Limb (tissue), 2 donors: ENCODE measurements around the gene TMEM11.
"Not testable (repeated sequence)": the region's sequence is repeated elsewhere in the genome, so short reads cannot be mapped to it uniquely, and the experiment has no call there.

Experiments
- DNase-seq, 2 donors: peaks; one replicate each; pipeline ENCODE4 v3.0.0-alpha.2; 2016; ENCODE audit errors: extremely low spot score in 2 of 2

The TMEM11 gene

DNA sequence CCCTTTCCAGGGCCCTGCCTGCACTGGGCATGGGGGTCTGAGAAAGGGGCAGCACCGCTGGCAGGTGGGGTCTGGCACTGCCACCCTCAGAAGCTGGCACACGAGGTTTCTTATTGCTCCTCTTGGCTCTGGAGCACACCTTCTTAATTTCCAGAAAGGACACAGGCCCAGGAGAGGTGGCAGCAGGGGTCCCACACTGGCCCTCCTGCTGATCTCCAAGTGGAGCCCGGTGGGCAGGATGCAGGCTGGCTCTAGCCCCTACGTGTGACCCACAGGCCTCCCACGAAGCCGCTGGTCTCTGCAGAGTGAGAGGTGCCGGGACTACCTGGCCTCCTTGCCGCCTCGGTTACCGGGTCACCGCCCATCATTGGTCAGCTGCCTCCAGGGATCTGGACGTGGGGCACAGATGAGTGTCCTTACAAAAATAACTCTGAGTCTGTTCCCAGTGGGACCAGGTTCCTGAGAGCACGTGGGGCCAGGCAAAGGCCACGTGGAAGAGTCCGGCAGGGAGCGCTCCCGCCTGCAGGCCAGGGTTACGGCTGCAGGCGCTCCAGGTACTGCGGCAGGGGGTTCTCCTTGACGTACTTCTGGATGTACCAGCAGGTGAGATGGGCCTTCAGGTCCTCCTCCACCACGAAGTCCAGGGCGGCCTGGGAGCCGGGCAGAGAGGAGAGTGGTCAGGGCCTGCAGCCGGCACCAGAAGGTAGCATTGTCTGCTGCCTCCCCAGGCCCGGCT lies 29.0 kb upstream of the TMEM11 start:
- no peak for DNase-seq

- DNase-seq = no peak
Observed at GRCh38 chr17:21242026-21242697, 28.2 kb upstream of the TMEM11 start.

DNA sequence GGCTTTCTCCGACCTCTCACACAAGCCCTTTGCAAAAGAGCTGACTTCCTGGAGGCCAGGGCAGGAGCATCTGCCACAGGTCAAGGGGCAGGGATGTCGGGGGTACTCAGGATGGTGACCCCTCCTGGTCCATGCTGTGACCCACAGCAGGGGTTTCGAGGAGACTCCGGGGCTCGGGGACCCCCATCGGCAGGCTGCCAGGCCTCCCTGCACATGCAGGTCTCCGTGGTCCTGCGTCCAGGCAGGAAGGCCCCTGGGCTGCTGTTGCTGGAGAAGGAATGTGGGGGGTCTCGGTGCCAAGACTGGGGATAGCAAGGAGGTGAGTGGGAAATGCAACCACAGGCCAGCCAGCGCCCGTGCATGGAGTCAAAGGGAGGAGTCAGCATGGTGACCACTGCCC lies 27.6 kb upstream of the TMEM11 start:
- no peak for DNase-seq

GRCh38 chr17:21240369-21241055 lies 26.6 kb upstream of the TMEM11 start:
- DNase-seq = no peak

DNA sequence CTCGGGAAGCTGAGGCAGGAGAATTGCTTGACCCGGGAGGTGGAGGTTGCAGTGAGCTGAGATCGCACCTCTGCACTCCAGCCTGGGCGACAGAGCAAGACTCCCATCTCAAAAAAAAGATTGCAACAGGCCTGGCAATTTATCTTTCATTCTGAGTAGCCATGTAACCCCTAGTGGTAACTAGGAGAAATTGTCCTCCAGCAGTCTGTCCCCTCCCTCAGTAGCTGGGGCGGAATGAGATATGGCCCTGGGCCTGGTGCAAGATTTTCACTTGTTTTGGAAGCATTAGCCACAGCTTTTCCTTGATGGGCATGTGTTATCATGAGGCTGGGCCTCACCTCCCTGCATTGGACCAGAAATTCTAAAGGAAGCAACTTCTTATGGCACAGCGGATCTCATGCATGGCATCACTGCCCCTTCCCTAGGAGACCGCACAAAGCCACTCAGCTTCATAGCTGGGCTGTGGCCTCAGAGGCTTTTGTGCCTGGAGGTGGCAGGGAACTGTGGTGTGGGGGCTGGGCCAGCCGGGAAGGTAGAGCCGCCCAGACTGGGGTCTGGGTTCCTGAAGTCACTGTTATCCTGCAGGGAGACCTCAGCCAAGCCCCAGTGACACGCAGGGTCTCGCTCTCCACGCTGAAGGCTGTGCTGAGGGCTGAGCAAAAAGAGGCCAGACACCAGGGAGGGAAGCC lies 25.9 kb upstream of the TMEM11 start:
- no peak for DNase-seq

- no peak for DNase-seq
Observed at GRCh38 chr17:21235921-21236320, 22.0 kb upstream of the TMEM11 start.

DNA sequence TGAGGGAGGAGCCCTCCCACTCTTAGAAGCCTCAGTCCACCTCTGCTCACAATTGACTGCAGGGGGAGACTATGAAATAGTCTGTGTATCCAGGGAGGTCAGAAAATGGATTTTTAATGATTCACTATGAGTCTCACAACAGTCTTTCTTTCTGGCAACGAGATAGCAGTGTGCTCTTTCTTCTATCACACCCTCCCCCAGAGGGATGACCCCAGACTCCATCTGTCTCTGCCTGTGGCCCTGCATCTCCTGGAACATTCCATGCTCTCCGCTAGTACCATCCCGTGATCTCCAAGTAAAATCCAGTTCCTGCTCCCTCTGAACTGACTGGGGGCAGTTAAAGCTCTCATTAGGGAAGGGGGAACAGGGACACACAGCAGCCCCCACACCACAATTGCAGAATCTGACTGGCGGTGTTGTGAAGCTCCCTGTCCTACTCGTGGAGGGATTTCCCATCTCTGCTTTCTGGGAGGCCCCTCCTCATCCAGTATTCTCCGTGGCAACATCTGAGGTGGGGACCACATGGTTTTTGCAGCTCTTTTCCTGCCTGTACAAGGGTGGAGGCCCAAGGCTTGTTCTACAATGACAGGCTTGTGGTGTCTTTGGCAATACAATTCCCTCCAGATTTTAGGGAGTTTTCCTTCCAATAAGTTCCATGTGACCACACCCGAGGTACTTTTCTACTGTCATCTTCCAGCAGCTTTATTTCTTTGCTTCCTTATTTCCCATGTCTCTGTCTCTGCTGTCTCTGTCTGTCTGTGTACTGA lies 19.8 kb upstream of the TMEM11 start:
- no peak for DNase-seq

DNA sequence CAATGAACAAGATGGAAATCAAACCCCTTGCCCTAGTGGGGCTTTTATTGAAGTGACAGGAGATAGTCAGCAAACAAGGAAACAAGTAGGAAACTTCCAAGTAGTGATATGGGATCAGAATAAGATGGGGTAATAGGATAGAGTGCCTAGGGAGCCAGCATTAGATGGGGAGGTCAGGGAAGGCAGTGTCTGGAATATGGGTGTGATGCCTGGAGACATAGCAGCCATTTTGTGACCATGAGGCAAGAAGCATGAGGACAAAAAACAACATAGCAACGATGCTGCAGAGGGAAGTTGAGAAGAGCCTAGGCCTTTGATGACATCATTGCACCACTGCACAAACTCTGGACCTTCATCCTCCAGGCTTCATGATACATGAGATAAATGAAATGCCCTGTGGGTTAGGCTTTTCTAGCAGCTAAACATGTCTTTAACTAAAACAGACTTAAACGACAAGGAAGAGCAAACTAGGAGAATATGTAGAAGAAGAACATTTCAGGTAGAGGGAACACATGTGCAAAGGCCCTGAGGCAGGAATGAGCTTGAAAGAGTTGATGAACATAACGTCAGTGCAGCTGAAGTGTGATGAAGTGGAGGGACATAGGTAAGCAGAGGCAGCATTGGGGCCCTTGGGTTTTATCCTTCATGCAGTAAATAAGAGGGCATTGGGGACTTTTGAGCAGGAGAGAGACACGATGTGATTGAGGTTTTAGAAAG lies 18.2 kb upstream of the TMEM11 start:
- DNase-seq = no peak

DNA sequence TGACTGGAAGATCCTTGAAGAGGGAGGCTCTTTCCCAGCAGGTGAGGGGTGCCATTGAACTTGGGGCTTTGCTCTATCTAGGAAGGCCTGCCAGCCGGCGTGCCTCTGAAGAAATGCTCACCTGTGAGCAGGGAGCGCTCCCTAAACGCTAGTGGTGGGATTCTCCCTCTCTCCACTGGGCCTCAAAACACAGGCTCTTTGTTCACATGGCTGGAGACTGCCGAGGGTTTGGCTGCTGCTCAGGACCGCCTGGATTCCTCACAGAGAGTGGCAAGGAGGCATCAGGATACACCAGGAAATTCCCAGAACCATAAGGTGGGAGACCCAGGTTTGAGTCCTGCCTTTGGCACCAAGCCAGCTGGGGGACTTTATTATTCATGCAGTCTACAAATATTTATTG lies 17.6 kb upstream of the TMEM11 start:
- no peak for DNase-seq

GRCh38 chr17:21228845-21229244 lies 14.9 kb upstream of the TMEM11 start:
- no peak for DNase-seq

- DNase-seq = no peak
Observed at GRCh38 chr17:21228111-21228510, 14.2 kb upstream of the TMEM11 start.

DNA sequence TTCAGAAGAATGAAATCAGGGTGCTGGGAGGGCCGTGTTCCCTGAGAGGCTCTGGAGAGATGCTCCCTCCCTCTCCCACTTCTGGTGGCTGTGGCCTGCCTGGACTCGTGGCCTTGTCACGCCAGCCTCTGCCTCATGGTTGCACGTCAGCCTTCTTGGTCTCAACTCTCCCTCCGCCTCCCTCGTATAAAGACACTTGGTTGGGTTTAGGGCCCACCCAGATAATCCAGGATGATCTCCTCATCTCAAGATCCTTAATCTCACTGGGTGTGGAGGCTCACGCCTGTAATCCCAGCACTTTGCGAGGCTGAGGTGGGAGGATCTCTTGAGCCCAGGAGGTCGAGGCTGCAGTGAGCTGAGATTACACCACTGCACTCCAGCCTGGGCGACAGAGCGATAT lies 13.3 kb upstream of the TMEM11 start:
- not testable (repeated sequence) for DNase-seq

- no peak for DNase-seq
Observed at GRCh38 chr17:21223086-21223485, 9.1 kb upstream of the TMEM11 start.

DNA sequence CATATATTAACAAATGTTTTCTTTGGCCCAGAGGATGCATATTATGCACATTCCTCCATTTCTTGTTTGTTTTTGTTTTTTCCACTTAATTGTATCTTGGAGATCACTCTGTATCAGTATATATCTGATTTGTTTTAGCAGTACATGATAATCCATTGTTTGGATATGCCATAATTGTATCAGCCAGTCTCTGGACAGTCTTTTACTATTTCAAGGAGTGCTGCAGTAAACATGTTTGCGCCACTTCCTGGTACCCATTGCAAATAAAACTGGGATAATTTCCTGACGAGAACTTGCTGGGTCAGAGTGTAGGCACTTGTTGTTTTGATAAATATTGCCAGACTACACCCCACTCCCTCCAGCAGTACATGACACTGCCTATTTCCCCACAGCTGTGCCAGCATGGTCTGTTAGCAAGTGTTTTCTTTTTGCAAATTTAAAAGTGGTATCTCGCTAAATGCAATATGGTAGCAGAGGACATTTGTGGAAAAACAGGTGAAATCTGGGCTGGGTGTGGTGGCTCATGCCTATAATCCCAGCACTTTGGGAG lies 4.9 kb upstream of the TMEM11 start:
- DNase-seq = no peak

- DNase-seq = no peak
Observed at GRCh38 chr17:21218101-21218500, 4.1 kb upstream of the TMEM11 start.

DNA sequence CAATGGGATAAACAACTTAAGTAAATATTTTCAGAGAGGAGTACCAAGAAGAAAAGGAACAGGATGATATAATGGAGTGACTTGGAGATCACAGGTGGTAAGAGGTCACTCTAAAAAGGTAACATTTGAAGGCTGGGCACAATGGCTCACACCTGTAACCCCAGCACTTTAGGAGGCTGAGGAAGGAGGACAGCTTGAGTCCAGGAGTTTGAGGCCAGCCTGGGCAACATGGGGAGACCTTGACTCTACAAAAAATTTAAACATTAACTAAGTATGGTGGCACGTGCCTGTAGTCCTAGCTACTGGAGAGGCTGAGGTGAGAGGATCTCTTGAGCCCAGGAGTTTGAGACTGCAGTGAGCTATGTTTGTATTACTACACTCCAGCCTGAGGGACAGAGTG lies 3.4 kb upstream of the TMEM11 start:
- DNase-seq = no peak

GRCh38 chr17:21215935-21216334 lies 2.0 kb upstream of the TMEM11 start:
- no peak for DNase-seq

DNA sequence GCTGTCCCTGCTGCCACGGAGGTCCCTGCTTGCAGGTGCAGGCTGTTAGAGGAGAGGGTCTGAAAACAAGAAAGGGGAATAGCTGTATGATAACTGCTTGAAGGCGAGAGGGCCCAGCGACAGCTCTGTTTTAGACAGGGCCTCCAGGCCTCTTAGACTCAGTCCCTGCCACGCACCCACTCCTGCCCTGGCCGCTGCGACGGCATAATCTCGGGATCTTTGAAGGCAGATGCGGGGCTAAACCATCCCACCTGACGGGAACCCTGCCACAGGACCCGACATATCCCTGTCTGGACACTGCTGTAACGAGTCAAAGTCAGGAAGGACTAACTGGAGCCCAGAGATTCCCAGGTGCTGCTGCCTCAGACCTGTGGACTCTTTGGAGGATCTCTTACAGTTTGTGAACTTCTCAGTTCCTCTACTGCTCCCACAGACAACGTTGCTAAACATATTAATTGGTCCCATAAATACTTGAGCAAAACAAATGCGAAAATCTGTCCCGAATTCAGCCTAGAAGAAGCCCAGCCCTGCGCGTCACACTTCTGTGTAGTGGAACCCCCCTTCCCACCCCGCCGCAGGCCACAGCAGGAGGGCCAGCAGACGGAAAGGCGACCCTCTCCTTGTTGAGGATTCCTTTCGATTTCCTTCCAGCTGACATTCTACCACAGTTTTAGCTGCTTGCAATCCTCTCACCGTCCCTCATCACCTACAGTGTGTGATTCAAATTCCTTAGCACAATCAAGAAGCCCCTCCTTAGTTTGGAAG lies 998 bp upstream of the TMEM11 start:
- peak in 1 of 2 donors; percentile 48 for DNase-seq

DNA sequence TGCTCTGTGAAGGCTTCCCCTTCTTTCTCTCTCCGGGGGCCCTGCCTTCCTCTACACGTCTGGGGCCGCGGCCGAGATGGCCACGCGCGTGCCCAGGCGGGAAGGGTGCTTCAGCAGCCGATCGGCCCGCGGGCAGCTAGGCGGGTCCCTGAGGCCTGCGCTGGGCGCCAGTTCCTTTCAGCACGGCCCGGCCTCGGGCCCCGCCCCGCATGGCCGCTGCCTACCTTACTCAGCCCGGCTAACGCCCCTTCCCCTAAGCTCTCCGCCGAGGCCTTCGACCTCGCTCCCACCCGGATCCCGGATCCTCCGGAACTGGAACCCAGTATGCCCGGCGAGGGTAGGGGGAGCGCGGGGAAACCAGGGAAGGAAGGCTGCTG lies 335 bp downstream of the TMEM11 start:
- DNase-seq = no peak
